GM12891 (cell line): ENCODE results near the gene ABHD16A.

Experiments used
- POLR2AphosphoS5 ChIP-seq: IDR thresholded peaks from 2 replicates; pipeline ENCODE4 v1.6.1; 2011; ENCODE audit warnings: low read depth, low read length, control low read depth
- POU2F2 ChIP-seq: IDR thresholded peaks from 2 replicates; pipeline ENCODE4 v1.6.1; 2011; ENCODE audit warnings: low read depth, mild to moderate bottlenecking, control low read depth, low read length, moderate library complexity

- TF ChIP-seq POU2F2, result 0 out of 2 replicates have a peak, but pooled peaks have one; percentile 10
- peak; percentile 72 for TF ChIP-seq POLR2AphosphoS5
Observed at GRCh38 chr6:31736021-31736767, 33.1 kb upstream of the ABHD16A start, which contains the start of gene CLIC1.
